Fibroblast of villous mesenchyme (primary cell): ENCODE measurements around the gene FCRL5. TPM values are rescaled to one million over a fixed set of nuclear protein-coding genes. Genes with fewer than 3 reads are reported as not detected.

ENCODE experiments used
- DNase-seq: peaks from one replicate; pipeline ENCODE4 v3.0.0-alpha.2; 2010; ENCODE audit warnings: low read depth
- H3K4me3 ChIP-seq: 2 replicates; pipeline ENCODE4 v1.5.1; 2011; ENCODE audit warnings: low read depth, mild to moderate bottlenecking, low read length
- total RNA-seq: library from RNA; depleted of rRNA; stranded (reverse); fragments of >200 nt; gene quantifications from 2 replicates; pipeline ENCODE4 v1.2.3, GENCODE V29; 2012
- TF ChIP-seq, protein P1 (sequence below): IDR thresholded peaks from 2 replicates; pipeline ENCODE4 v1.5.1; 2012; ENCODE audit warnings: low read depth, mild to moderate bottlenecking, low read length; ENCODE audit not compliant: insufficient read depth

FCRL5 gene
- total RNA-seq, 1 donor, result not detected

DNA sequence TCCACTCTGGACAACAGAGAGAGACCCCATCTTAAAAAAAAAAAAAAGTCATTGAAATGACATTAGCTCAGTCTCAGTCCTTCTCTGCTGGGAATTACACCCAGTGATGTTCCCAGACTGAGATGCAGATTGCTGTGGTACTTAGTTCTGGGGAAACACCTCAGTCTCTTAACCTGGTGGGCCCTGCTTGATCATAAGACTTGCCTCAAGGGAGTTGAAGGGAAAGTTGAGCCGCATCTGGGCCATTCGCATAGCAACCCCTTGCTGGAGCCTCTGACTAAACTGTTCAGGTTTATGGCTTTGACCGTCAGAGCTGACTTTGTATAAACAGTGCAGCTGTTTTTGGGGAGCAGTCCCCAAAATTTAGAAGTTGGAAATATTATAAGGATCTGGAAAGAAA, 32.2 kb upstream of the FCRL5 start:
- DNase-seq, result no peak
- TF ChIP-seq, protein P1, sequence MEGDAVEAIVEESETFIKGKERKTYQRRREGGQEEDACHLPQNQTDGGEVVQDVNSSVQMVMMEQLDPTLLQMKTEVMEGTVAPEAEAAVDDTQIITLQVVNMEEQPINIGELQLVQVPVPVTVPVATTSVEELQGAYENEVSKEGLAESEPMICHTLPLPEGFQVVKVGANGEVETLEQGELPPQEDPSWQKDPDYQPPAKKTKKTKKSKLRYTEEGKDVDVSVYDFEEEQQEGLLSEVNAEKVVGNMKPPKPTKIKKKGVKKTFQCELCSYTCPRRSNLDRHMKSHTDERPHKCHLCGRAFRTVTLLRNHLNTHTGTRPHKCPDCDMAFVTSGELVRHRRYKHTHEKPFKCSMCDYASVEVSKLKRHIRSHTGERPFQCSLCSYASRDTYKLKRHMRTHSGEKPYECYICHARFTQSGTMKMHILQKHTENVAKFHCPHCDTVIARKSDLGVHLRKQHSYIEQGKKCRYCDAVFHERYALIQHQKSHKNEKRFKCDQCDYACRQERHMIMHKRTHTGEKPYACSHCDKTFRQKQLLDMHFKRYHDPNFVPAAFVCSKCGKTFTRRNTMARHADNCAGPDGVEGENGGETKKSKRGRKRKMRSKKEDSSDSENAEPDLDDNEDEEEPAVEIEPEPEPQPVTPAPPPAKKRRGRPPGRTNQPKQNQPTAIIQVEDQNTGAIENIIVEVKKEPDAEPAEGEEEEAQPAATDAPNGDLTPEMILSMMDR, result no peak
- no peak overlapping the region for H3K4me3 ChIP-seq

DNA sequence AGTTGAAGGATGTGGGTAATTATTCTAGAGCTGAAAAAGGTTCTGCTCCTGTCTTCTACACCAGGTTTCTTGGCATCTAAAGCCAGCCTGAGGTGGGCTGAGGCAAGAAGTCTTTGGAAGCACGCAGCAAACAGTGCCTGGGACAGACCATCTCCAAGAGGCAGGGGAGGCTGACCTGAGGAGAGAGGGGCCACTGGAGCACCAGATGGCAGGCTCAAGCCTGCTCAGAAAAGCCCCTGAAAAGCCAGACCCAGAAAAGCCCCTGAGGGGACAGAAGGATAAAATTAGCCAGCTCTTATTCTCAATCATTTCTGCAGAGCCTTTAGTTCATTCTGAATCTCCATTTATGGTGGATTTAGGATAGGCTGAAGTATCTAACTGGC, 28.5 kb upstream of the FCRL5 start:
- TF ChIP-seq, protein P1, result no peak
- no peak overlapping the region for H3K4me3 ChIP-seq
- DNase-seq, result no peak

DNA sequence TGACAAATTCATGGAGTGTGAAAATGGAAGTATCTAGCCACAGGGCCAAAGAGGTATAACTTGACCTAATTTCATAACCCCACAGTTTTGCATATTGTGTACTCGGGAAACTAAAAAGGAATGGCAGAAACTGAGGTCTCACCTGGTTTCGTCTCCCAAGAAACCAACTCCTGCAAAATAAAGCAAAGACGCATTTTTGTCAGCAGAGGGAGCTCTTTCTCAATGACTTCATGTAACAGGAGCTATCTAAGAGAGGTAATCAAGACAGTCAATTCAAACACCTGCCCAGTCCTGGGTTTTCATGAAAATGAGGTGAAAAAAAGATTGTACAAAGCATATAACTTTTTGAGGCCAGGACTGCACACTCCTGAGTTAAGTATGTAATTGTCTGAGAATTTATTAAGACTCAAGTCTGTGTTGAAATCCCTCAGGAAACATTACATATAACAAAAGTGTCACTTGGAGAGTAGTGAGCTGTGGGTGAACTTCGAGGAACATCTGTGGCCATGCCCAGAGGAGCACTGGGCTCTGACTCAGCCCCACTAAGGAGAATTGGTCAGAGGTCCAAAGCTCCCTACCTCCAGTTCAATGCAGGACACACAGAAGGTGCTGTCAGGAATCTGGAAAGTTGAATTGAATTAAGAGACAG, 28.0 kb upstream of the FCRL5 start:
- TF ChIP-seq, protein P1, result peak; percentile 73
- peak; percentile 56 for DNase-seq
- H3K4me3 ChIP-seq, result no peak overlapping the region

DNA sequence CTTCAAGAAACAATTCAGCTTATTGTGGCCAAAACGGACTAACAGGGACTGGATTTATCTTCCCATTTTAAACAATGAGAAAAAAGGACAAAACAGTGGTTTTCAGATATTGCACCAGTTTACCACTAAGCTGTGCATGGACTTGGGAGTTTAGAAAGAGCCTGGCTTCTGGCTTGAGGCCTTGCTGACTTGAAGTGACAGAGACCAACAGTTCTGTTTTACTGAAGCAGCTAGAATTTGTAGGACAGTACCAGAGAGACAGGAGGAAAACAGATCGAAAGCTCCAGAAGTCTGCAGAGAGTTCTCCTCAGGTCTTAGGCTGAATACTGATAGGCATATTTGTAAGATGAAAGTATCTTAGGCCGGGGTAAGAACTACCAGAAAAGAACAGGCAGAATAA, 25.1 kb upstream of the FCRL5 start:
- no peak overlapping the region for H3K4me3 ChIP-seq
- DNase-seq, result no peak
- TF ChIP-seq, protein P1, result no peak

DNA sequence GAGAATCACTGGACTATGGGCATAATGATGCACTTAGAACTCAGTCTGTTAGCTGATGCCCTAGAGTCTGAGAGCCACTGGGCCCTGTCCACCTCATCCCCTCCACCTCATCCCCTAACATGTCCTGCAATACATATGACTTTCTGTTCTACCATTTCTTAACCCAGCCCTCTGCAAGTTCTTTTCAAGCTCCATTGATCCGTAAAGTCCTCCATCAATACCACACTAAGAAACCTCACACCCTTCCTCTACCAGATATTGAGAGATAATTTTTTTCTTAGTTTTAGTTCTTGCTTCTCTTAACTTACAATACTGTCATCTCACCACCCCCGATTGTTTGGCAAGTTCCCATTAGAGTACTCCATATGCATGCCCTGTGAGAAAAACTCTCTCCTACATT, 23.4 kb upstream of the FCRL5 start:
- no peak for DNase-seq
- H3K4me3 ChIP-seq, result no peak overlapping the region
- TF ChIP-seq, protein P1, result no peak

DNA sequence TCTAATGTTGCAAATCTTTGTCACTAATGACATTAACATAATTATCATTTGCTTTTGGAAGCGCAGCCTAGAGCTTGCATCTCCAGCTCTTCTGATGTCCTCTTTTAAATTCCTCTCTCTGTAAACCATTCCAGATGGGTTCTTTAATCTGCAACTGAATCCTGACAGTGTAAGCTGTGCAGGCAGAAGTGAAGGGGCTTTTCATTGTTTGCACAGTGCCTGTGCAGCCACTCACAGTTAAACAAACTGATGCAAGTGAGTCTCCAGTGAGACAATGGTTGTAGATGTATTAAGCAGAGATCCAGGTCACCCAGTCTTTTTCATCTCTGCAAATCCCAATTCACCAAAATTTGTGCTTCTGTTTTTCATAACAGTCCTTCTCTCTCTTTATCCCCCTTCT, 22.5 kb upstream of the FCRL5 start:
- no peak for DNase-seq
- H3K4me3 ChIP-seq, result no peak overlapping the region
- TF ChIP-seq, protein P1, result no peak
